OCI-LY3 (cell line): ENCODE data around the gene AFAP1.

Experiments
- H2AFZ ChIP-seq: fragments of 200-600, 300-600 bp; shearing (Covaris generic); 2 replicates; pipeline ENCODE4 v1.6.0; 2014; ENCODE audit warnings: antibody characterized with exemption, low read depth, low read length
- H3K27ac ChIP-seq: fragments of 200-600, 300-600 bp; sonication (generic); 2 replicates; pipeline ENCODE4 v1.5.1; 2014; ENCODE audit warnings: mild to moderate bottlenecking, low read length, moderate library complexity, mixed read lengths
- H3K27me3 ChIP-seq: fragments of 200-600, 300-600 bp; sonication (generic); 2 replicates; pipeline ENCODE4 v1.6.1; 2014; ENCODE audit warnings: low read depth, low read length, mixed read lengths
- H3K36me3 ChIP-seq: fragments of 200-600, 300-600 bp; sonication (generic); replicated peaks from 2 replicates; pipeline ENCODE3; 2014; ENCODE audit warnings: low read depth, low read length, mixed read lengths
- H3K4me1 ChIP-seq: fragments of 300-600, 200-600 bp; sonication (generic); 2 replicates; pipeline ENCODE4 v1.6.1; 2014; ENCODE audit warnings: low read length, mixed read lengths
- H3K4me2 ChIP-seq: fragments of 200-600, 300-600 bp; sonication (generic); 2 replicates; pipeline ENCODE4 v1.6.1; 2014; ENCODE audit warnings: low read length, mixed read lengths
- H3K4me3 ChIP-seq: fragments of 300-600, 200-600 bp; sonication (generic); 2 replicates; pipeline ENCODE4 v1.5.1; 2014; ENCODE audit warnings: antibody characterized with exemption, mild to moderate bottlenecking, low read length, moderate library complexity
- H3K79me2 ChIP-seq: fragments of 300-600, 200-600 bp; shearing (Covaris generic); 2 replicates; pipeline ENCODE4 v1.6.1; 2014; ENCODE audit warnings: mild to moderate bottlenecking, low read length, mixed read lengths
- H3K9ac ChIP-seq: fragments of 300-600, 200-600 bp; shearing (Covaris generic); 2 replicates; pipeline ENCODE4 v1.6.0; 2014; ENCODE audit warnings: mild to moderate bottlenecking, low read length, moderate library complexity
- H3K9me3 ChIP-seq: fragments of 200-600, 300-600 bp; shearing (Covaris generic); 2 replicates; pipeline ENCODE4 v1.6.1; 2014; ENCODE audit warnings: low read length, mixed read lengths; ENCODE audit not compliant: insufficient read depth
- H4K20me1 ChIP-seq: fragments of 200-600, 300-600 bp; sonication (generic); 2 replicates; pipeline ENCODE4 v1.6.1; 2016; ENCODE audit warnings: low read length, mixed read lengths; ENCODE audit not compliant: insufficient read depth
- CTCF ChIP-seq: fragments of 200-600, 300-600 bp; sonication (generic); IDR thresholded peaks from 2 replicates; pipeline ENCODE4 v1.5.1; 2014; ENCODE audit warnings: antibody characterized with exemption, low read length, low read depth
- EZH2phosphoT487 ChIP-seq: fragments of 200-600 bp; shearing (Covaris generic); IDR thresholded peaks from 2 replicates; pipeline ENCODE4 v1.6.1; 2018; ENCODE audit warnings: antibody characterized with exemption, mixed run types, low read depth

Gene AFAP1

GRCh38 chr4:7985072-7985471, 45.4 kb upstream of the AFAP1 start:
- Histone ChIP-seq H3K4me2 (no peak overlapping the region), H3K4me1 (no peaks in the 10 kb centered on the region), H3K9ac (no peak overlapping the region), H3K27ac (no peak overlapping the region), H3K4me3 (no peak overlapping the region), H3K79me2 (no peaks in the 10 kb centered on the region), H3K27me3 (peaks cover under 1% of the 10 kb centered on the region; the same call in 1 of the 2 replicates), H3K9me3 (no peaks in the 10 kb centered on the region), H4K20me1 (no peaks in the 10 kb centered on the region), H3K36me3 (no peaks in the 10 kb centered on the region), H2AFZ (no peak overlapping the region)
- TF ChIP-seq EZH2phosphoT487: no peak
- TF ChIP-seq CTCF: no peak

DNA sequence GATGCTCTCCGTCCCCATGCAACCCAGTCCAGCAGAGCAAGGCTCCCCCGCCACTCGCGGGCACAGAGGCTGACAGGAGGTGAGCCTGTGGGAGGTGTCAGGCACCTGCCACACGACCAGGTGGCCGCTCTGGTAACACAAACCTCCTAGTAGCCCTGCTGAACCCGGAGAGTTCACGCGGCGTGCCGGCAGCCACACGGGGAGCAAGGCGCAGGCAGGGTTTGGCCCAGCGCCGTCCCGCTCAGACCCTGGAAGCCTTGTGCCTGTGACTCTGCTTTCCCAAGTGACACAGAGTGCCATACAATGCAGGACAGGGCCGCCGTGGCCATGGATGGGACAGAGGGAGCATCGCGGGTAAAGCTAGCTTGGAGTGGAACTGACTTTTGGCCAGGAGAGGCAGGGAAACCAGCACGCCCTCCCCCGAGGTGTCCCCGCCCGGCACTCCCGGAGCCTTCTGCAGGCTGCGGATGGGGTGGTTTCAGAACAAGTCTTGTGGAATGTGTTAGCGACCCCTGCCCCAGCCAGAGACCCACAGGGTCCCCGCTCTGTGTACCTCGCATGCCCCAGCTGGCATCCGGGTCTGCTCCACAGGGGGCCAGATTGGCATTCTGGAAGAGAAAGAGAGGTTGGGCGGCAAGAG, 44.7 kb upstream of the AFAP1 start:
- H2AFZ ChIP-seq: no peak overlapping the region
- H3K79me2 ChIP-seq: no peaks in the 10 kb centered on the region
- H3K9ac ChIP-seq: no peak overlapping the region
- no peak overlapping the region for H3K4me3 ChIP-seq
- no peak overlapping the region for H3K27ac ChIP-seq
- no peaks in the 10 kb centered on the region for H3K36me3 ChIP-seq
- H3K4me2 ChIP-seq: no peak overlapping the region
- no peaks in the 10 kb centered on the region for H4K20me1 ChIP-seq
- H3K9me3 ChIP-seq: no peaks in the 10 kb centered on the region
- TF ChIP-seq EZH2phosphoT487 (no peak), CTCF (no peak)
- peaks cover 7% of the 10 kb centered on the region; the same call in 1 of the 2 replicates for H3K27me3 ChIP-seq
- no peaks in the 10 kb centered on the region for H3K4me1 ChIP-seq

- Histone ChIP-seq H3K79me2 (no peaks in the 10 kb centered on the region), H3K27ac (no peak overlapping the region), H3K9me3 (no peaks in the 10 kb centered on the region), H3K4me1 (no peaks in the 10 kb centered on the region), H3K36me3 (no peaks in the 10 kb centered on the region), H3K4me2 (no peak overlapping the region), H3K4me3 (no peak overlapping the region), H3K27me3 (peaks cover 7% of the 10 kb centered on the region; the same call in 1 of the 2 replicates), H3K9ac (no peak overlapping the region), H2AFZ (no peak overlapping the region), H4K20me1 (no peaks in the 10 kb centered on the region)
- no peak for TF ChIP-seq CTCF
- no peak for TF ChIP-seq EZH2phosphoT487
These were observed 43.6 kb upstream of the AFAP1 start for GRCh38 chr4:7983296-7983695.

GRCh38 chr4:7981738-7982394, 42.2 kb upstream of the AFAP1 start:
- Histone ChIP-seq H3K79me2 (no peaks in the 10 kb centered on the region), H3K9me3 (no peaks in the 10 kb centered on the region), H2AFZ (no peak overlapping the region), H4K20me1 (no peaks in the 10 kb centered on the region), H3K4me1 (no peaks in the 10 kb centered on the region), H3K27ac (no peak overlapping the region), H3K4me3 (no peak overlapping the region), H3K4me2 (no peak overlapping the region), H3K27me3 (peaks cover 7% of the 10 kb centered on the region; the same call in 1 of the 2 replicates), H3K9ac (no peak overlapping the region), H3K36me3 (no peaks in the 10 kb centered on the region)
- no peak for TF ChIP-seq CTCF
- TF ChIP-seq EZH2phosphoT487: no peak
